ENCODE results near the gene SHISAL1.

GRCh38 chr22:44344407-44344806 lies 31.7 kb upstream of the SHISAL1 start:
- no peak for TF ChIP-seq CTCF (IDR thresholded peaks at IDR 0.05)
- no peak for TF ChIP-seq POLR2A (IDR thresholded peaks at IDR 0.05)

All from Peyer's patch (tissue), 4 donors.